GM21786 (cell line): ENCODE measurements around the gene LILRB1.
"Not testable (repeated sequence)": the region's sequence is repeated elsewhere in the genome, so short reads cannot be mapped to it uniquely, and the experiment has no call there.

Source experiments
- ATAC-seq: cut with Tn5 transposase; IDR thresholded peaks from one replicate; pipeline ENCODE4 v1.9.1; 2021; ENCODE audit not compliant: unreplicated experiment

The LILRB1 gene

GRCh38 chr19:54624934-54625730 lies 5.2 kb upstream of the LILRB1 start:
- ATAC-seq: not testable (repeated sequence)

GRCh38 chr19:54626757-54627156 lies 3.5 kb upstream of the LILRB1 start:
- no peak for ATAC-seq

GRCh38 chr19:54627912-54628311 lies 2.4 kb upstream of the LILRB1 start:
- ATAC-seq: not testable (repeated sequence)

GRCh38 chr19:54630782-54631181 lies 498 bp downstream of the LILRB1 start:
- ATAC-seq: no peak

- not testable (repeated sequence) for ATAC-seq
Observed at GRCh38 chr19:54631489-54632337, 1.4 kb downstream of the LILRB1 start.

- not testable (repeated sequence) for ATAC-seq
Observed at GRCh38 chr19:54632517-54632916, 2.2 kb downstream of the LILRB1 start.

- no peak for ATAC-seq
Observed at GRCh38 chr19:54633401-54633800, 3.1 kb downstream of the LILRB1 start.

- ATAC-seq: not testable (repeated sequence)
Observed at GRCh38 chr19:54636081-54636480, 5.8 kb downstream of the LILRB1 start.

GRCh38 chr19:54638683-54639082 lies 8.4 kb downstream of the LILRB1 start:
- no peak for ATAC-seq

GRCh38 chr19:54642953-54643352 lies 12.7 kb downstream of the LILRB1 start:
- not testable (repeated sequence) for ATAC-seq

GRCh38 chr19:54643583-54643982 lies 13.3 kb downstream of the LILRB1 start:
- not testable (repeated sequence) for ATAC-seq

GRCh38 chr19:54644056-54644455 lies 13.8 kb downstream of the LILRB1 start:
- ATAC-seq: no peak

GRCh38 chr19:54646331-54646841 lies 16.1 kb downstream of the LILRB1 start:
- no peak for ATAC-seq

- no peak for ATAC-seq
Observed at GRCh38 chr19:54648129-54648528, 17.8 kb downstream of the LILRB1 start.

GRCh38 chr19:54650108-54650655 lies 19.9 kb downstream of the LILRB1 start:
- no peak for ATAC-seq

- ATAC-seq: no peak
Observed at GRCh38 chr19:54653181-54653809, 23.0 kb downstream of the LILRB1 start.

GRCh38 chr19:54654447-54655321 lies 24.4 kb downstream of the LILRB1 start:
- no peak for ATAC-seq

GRCh38 chr19:54659300-54659699 lies 29.0 kb downstream of the LILRB1 start:
- no peak for ATAC-seq

GRCh38 chr19:54660306-54660705 lies 30.0 kb downstream of the LILRB1 start:
- no peak for ATAC-seq

- ATAC-seq: no peak
Observed at GRCh38 chr19:54660964-54661363, 30.7 kb downstream of the LILRB1 start.
